ENCODE results near the gene SYNE2. TPM values are rescaled to one million over a fixed set of nuclear protein-coding genes. Genes with fewer than 3 reads are reported as not detected.
"Not testable (repeated sequence)": the region's sequence is repeated elsewhere in the genome, so short reads cannot be mapped to it uniquely, and the experiment has no call there.

The SYNE2 gene
- total RNA-seq, 4 donors from 2014 or later, result 65.8 to 174 (median 126) TPM

DNA sequence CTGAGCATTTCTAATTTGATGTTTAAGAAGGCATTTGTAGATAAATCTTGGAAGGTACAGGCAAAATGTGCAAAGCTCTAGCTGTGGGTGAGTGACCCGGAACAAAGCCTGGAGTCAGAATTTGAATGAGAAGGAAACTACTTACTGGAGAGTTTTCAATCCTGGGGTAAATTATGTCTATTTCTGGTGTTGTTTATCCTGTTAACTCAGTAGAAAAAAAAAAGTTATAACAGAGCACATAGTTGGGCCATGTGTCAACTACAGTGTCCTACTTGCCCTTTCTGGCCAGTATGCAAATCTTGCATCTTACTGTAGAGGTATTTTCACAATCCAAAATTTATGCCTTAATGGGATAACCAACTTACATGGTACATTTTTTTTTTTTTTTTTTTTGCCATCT, 182.3 kb downstream of the SYNE2 start:
- peak; percentile 68 for ATAC-seq
- H3K36me3 ChIP-seq, result peaks cover 4 to 5% of the 10 kb centered on the region in 2 donors
- H3K4me3 ChIP-seq, result no peak overlapping the region
- no peaks in the 10 kb centered on the region for H3K9me3 ChIP-seq
- peak overlapping the region in 3 of 4 donors; percentile 17 to 70 (median 43) for H3K27ac ChIP-seq
- no peaks in the 10 kb centered on the region for H3K27me3 ChIP-seq
- TF ChIP-seq EP300 (IDR thresholded peaks at IDR 0.05) (no peak), POLR2AphosphoS5 (IDR thresholded peaks at IDR 0.05) (peak; percentile 64), POLR2A (IDR thresholded peaks at IDR 0.05) (no peak)
- TF ChIP-seq, protein P1, sequence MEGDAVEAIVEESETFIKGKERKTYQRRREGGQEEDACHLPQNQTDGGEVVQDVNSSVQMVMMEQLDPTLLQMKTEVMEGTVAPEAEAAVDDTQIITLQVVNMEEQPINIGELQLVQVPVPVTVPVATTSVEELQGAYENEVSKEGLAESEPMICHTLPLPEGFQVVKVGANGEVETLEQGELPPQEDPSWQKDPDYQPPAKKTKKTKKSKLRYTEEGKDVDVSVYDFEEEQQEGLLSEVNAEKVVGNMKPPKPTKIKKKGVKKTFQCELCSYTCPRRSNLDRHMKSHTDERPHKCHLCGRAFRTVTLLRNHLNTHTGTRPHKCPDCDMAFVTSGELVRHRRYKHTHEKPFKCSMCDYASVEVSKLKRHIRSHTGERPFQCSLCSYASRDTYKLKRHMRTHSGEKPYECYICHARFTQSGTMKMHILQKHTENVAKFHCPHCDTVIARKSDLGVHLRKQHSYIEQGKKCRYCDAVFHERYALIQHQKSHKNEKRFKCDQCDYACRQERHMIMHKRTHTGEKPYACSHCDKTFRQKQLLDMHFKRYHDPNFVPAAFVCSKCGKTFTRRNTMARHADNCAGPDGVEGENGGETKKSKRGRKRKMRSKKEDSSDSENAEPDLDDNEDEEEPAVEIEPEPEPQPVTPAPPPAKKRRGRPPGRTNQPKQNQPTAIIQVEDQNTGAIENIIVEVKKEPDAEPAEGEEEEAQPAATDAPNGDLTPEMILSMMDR (IDR thresholded peaks at IDR 0.05), result no peak
- WGBS, 2 donors (ENCODE audit: low coverage in 1 of 2), result 15 to 50% methylated on average over 1 of the region's 1 CpG
- peaks cover 0 to 37% (median 6%) of the 10 kb centered on the region in 3 donors for H3K4me1 ChIP-seq

- Histone ChIP-seq H3K4me1 (peaks cover 0 to 22% (median 2%) of the 10 kb centered on the region in 3 donors), H3K27ac (peak overlapping the region in 1 of 4 donors; percentile 3)
- H3K4me3 ChIP-seq, H3K27me3 ChIP-seq, H3K9me3 ChIP-seq, H3K36me3 ChIP-seq, ATAC-seq: not testable (repeated sequence)
- no CpG with 5 or more reads among the region's 66 CpGs for WGBS, 2 donors (ENCODE audit: low coverage in 1 of 2)
Measured at GRCh38 chr14:64037869-64038745, 185.3 kb downstream of the SYNE2 start.

DNA sequence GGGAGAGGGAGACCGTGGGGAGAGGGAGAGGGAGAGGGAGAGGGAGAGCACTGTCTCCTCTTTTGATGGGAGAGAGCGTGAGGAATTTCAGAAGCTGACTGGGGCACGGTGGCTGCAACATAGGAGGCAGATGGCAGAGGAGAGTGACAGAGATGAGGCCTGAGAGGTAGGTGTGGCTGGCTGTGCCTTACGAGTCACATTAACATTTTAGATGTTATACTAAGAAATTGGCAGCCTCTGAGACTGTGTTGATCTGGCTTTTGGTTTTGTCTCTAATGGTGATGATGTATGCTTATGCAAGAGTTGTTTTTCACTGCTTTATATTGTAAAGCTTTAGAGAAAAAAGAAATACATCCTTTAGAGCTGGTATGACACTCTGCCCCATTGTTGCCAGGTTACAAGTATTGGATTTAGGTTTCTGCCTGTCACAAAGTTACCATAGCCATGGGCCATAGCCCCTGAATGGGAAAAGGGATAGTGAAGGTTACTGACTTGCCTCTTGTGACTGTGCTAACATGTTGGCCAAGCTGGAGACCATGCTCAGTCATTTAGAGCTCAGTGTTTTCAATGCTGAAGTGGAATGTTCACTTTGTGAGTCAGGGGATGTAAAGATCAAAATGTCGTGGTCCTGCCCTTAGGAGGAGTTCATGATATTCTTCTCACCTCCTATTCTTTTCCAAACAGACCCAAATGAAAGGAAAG, 186.2 kb downstream of the SYNE2 start:
- peaks cover 0 to 8% (median 0%) of the 10 kb centered on the region in 3 donors for H3K9me3 ChIP-seq
- TF ChIP-seq, protein P1 (IDR thresholded peaks at IDR 0.05), result no peak
- TF ChIP-seq POLR2AphosphoS5 (IDR thresholded peaks at IDR 0.05), result no peak
- no peak for TF ChIP-seq POLR2A (IDR thresholded peaks at IDR 0.05)
- TF ChIP-seq EP300 (IDR thresholded peaks at IDR 0.05), result no peak
- no peaks in the 10 kb centered on the region for H3K27me3 ChIP-seq
- no peak overlapping the region for H3K4me3 ChIP-seq
- H3K36me3 ChIP-seq, result peaks cover 0 to 3% of the 10 kb centered on the region in 2 donors
- 64 to 70% methylated on average over 3 to 4 of the region's 5 CpGs for WGBS, 2 donors (ENCODE audit: low coverage in 1 of 2)
- no peak for ATAC-seq
- H3K27ac ChIP-seq, result peak overlapping the region in 1 of 4 donors; percentile 3
- peaks cover 0 to 18% (median 2%) of the 10 kb centered on the region in 3 donors for H3K4me1 ChIP-seq

DNA sequence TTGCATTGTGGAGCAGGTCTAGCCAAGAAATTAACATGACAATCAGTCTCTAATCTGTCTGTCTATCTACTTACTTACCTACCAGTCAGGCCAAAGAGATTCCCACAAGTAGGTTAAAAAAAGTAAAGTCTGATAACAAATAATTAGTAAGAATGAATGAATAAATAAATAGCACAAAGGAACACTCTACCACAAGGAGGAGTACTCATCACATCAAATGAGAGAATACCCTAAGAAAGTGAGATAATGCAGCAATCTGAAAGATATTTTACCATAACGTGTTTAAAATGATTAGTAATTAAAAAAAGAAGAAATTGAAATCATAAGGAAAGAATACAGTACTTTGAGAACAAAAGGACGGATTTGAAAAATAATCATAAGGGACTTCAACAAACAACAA, 187.2 kb downstream of the SYNE2 start:
- peaks cover 0 to 8% (median 0%) of the 10 kb centered on the region in 3 donors for H3K9me3 ChIP-seq
- H3K27ac ChIP-seq, result no peak overlapping the region
- H3K27me3 ChIP-seq, result no peaks in the 10 kb centered on the region
- TF ChIP-seq, protein P1 (IDR thresholded peaks at IDR 0.05), result peak in 3 of 4 experiments; percentile 24 to 39 (median 26)
- no peak for TF ChIP-seq POLR2A (IDR thresholded peaks at IDR 0.05)
- no peak for TF ChIP-seq POLR2AphosphoS5 (IDR thresholded peaks at IDR 0.05)
- no peak for TF ChIP-seq EP300 (IDR thresholded peaks at IDR 0.05)
- WGBS, 2 donors (ENCODE audit: low coverage in 1 of 2), result 79 to 100% methylated on average over 1 to 2 of the region's 2 CpGs
- H3K36me3 ChIP-seq, result peaks cover 0 to 3% of the 10 kb centered on the region in 2 donors
- no peak for ATAC-seq
- H3K4me1 ChIP-seq, result peaks cover 0 to 8% (median 2%) of the 10 kb centered on the region in 3 donors
- no peak overlapping the region for H3K4me3 ChIP-seq

- H3K4me3 ChIP-seq, H3K27ac ChIP-seq, ATAC-seq, H3K9me3 ChIP-seq, H3K27me3 ChIP-seq, H3K4me1 ChIP-seq: not testable (repeated sequence)
- peaks cover 0 to 12% of the 10 kb centered on the region in 2 donors for H3K36me3 ChIP-seq
- WGBS, 2 donors (ENCODE audit: low coverage in 1 of 2), result 83 to 96% methylated on average over 2 to 6 of the region's 6 CpGs
Measured at GRCh38 chr14:64043296-64043695, 190.5 kb downstream of the SYNE2 start.

Measured in gastroesophageal sphincter (tissue), 4 donors.